Measurements from ENCODE around the gene ZBTB21. TPM values are rescaled to one million over a fixed set of nuclear protein-coding genes. Genes with fewer than 3 reads are reported as not detected.
A peak's percentile ranks its signal among the peaks of the same experiment; 100 is the strongest.

Gene ZBTB21
- total and polyA plus RNA-seq, 2 of the 4 experiments (the other 2 are of a cell fraction), result 6.8 to 12.0 TPM

DNA sequence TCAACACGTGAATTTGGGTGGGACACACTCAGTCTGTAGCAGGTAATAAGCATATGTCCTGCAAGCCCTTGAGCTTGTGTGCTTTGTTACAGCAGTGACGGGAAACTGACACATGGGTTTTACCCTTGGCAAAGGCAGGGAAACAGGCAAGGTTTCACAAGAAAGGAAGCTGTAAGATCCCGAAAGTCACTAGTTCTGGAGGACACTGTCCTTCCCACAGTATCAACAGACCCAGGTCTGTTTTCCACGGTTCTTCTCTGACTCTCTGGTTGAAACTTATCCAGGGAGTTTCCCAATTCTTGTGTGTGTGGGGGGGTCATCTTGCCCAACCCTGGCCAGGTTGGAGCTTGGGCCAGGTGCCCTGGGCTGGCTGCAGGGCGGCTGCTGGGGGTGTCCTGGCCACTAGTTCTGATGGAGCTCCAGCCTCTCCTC, 29.3 kb upstream of the ZBTB21 start:
- Histone ChIP-seq H4K5ac (ENCODE audit: low read depth, low read length) (peak overlapping the region; percentile 96), H3K18ac (ENCODE audit: low read depth, low read length) (peak overlapping the region; percentile 95), H3K4me3 (ENCODE audit: insufficient read depth, low read depth, low read length) (no peak overlapping the region), H3K56ac (ENCODE audit: extremely low read depth, insufficient read depth, low read length) (peak overlapping the region; percentile 99), H3K36me3 (ENCODE audit: control insufficient read depth, insufficient read depth, low read length) (no peaks in the 10 kb centered on the region), H3K4me1 (ENCODE audit: control insufficient read depth, insufficient read depth, low read length) (peaks cover 26% of the 10 kb centered on the region), H2BK120ac (ENCODE audit: low read depth, low read length) (peak overlapping the region; percentile 100), H4K20me1 (ENCODE audit: insufficient read depth, low read length) (no peaks in the 10 kb centered on the region), H3K9me1 (ENCODE audit: insufficient read depth, low read length) (peaks cover 17% of the 10 kb centered on the region), H2BK5ac (ENCODE audit: low read depth, low read length, poor library complexity, severe bottlenecking) (peak overlapping the region; percentile 99), H2AK9ac (replicated peaks; ENCODE audit: low read depth, low read length, poor library complexity) (peak overlapping the region; percentile 97), H2AK5ac (ENCODE audit: low read depth, low read length) (peak overlapping the region; percentile 98), H3K79me1 (ENCODE audit: low read depth in 1 of 2, low read length in 2 of 2) (peaks cover 0 to 3% of the 10 kb centered on the region in 2 experiments; a peak in 1 of 4 replicates), H3K23ac (ENCODE audit: low read depth, low read length) (peak overlapping the region; percentile 100), H3K14ac (replicated peaks; ENCODE audit: low read depth, low read length) (peak overlapping the region; percentile 99), H2BK20ac (ENCODE audit: low read depth, low read length) (peak overlapping the region; percentile 100), H2AFZ (replicated peaks; ENCODE audit: low read length, poor library complexity) (peak overlapping the region; percentile 94), H3K9me3 (ENCODE audit: control insufficient read depth, insufficient read depth, low read length) (no peaks in the 10 kb centered on the region; the same call in 1 of the 2 replicates), H3K4me2 (ENCODE audit: low read depth, low read length) (peak overlapping the region; percentile 9), H2BK15ac (ENCODE audit: low read depth, low read length) (peak overlapping the region; percentile 98), H3K27me3 (ENCODE audit: control insufficient read depth, insufficient read depth, low read length) (no peaks in the 10 kb centered on the region), H4K8ac (ENCODE audit: low read depth in 2 of 2, low read length in 2 of 2) (peak overlapping the region; percentile 97 to 99), H3K27ac (ENCODE audit: insufficient read depth, low read length) (peak overlapping the region; percentile 96), H3K9ac (ENCODE audit: low read depth, low read length) (peak overlapping the region; percentile 62), H4K91ac (ENCODE audit: insufficient read depth, low read depth, low read length) (peak overlapping the region; percentile 100), H3K4ac (ENCODE audit: low read depth, low read length) (peak overlapping the region; percentile 100)
- peak; percentile 80 for TF ChIP-seq CEBPB (IDR thresholded peaks at IDR 0.05; ENCODE audit: low read depth, low read length)
- TF ChIP-seq MAZ (IDR thresholded peaks at IDR 0.05; ENCODE audit: borderline replicate concordance, low read depth, low read length), result 0 out of 2 replicates have a peak, but pooled peaks have one; percentile 9
- no peak for TF ChIP-seq NFE2L2 (IDR thresholded peaks at IDR 0.05; ENCODE audit: low read depth, low read length)
- TF ChIP-seq RFX5 (IDR thresholded peaks at IDR 0.05; ENCODE audit: low read depth, low read length), result no peak
- no peak for TF ChIP-seq SMC3 (IDR thresholded peaks at IDR 0.05; ENCODE audit: low read depth, low read length)
- no peak for TF ChIP-seq MXI1 (IDR thresholded peaks at IDR 0.05; ENCODE audit: borderline replicate concordance, low read depth, low read length)
- no peak for TF ChIP-seq FOS (IDR thresholded peaks at IDR 0.05; ENCODE audit: low read depth, low read length)
- TF ChIP-seq, protein P1, sequence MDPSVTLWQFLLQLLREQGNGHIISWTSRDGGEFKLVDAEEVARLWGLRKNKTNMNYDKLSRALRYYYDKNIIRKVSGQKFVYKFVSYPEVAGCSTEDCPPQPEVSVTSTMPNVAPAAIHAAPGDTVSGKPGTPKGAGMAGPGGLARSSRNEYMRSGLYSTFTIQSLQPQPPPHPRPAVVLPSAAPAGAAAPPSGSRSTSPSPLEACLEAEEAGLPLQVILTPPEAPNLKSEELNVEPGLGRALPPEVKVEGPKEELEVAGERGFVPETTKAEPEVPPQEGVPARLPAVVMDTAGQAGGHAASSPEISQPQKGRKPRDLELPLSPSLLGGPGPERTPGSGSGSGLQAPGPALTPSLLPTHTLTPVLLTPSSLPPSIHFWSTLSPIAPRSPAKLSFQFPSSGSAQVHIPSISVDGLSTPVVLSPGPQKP (IDR thresholded peaks at IDR 0.05; ENCODE audit: borderline replicate concordance, low read depth, low read length), result no peak
- TF ChIP-seq RAD21 (IDR thresholded peaks at IDR 0.05; ENCODE audit: low read length), result no peak
- TF ChIP-seq CHD1 (IDR thresholded peaks at IDR 0.05; ENCODE audit: low read depth, low read length), result peak; percentile 15; the same call in 1 of the 2 replicates
- TF ChIP-seq RCOR1 (IDR thresholded peaks at IDR 0.05; ENCODE audit: insufficient replicate concordance, low read length), result no peak
- TF ChIP-seq MAFK (IDR thresholded peaks at IDR 0.05; ENCODE audit: low read depth, low read length), result no peak
- TF ChIP-seq, protein P2, sequence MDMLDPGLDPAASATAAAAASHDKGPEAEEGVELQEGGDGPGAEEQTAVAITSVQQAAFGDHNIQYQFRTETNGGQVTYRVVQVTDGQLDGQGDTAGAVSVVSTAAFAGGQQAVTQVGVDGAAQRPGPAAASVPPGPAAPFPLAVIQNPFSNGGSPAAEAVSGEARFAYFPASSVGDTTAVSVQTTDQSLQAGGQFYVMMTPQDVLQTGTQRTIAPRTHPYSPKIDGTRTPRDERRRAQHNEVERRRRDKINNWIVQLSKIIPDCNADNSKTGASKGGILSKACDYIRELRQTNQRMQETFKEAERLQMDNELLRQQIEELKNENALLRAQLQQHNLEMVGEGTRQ (IDR thresholded peaks at IDR 0.05; ENCODE audit: low read depth, low read length), result no peak
- TF ChIP-seq POLR2A (IDR thresholded peaks at IDR 0.05; ENCODE audit: low read depth, low read length), result peak; percentile 75; the same call in 1 of the 2 replicates
- TF ChIP-seq BHLHE40 (IDR thresholded peaks at IDR 0.05; ENCODE audit: low read depth, low read length), result peak; percentile 14; the same call in 1 of the 2 replicates
- WGBS, 2 experiments (ENCODE audit: extremely low coverage in 2 of 2, insufficient read length in 1 of 2), result 86% methylated on average over 1 of the region's 5 CpGs; no CpG with 5 or more reads in 1 of the 2 experiments
- BruUV-seq (replicated peaks), result no TSS peak
- in situ Hi-C loops (cut with MboI; ENCODE audit: low sequenced_read_pairs), result no loop called here
- intact Hi-C loops (cut with micrococcal nuclease), result loop anchor here (2.0 kb wide), 1 partner anchor 15 kb away; no protein-coding TSS in a partner anchor
- ChIA-PET POLR2A (ENCODE audit: unreplicated experiment) (interaction anchor here (0.6 kb wide), 1 partner anchor 121 kb away, joined by 3 read pairs; no protein-coding TSS in a partner anchor), CTCF (interaction anchor here (0.6 to 1.5 kb wide), 3 partner anchors 34 to 67 kb away, joined by 3 read pairs; no protein-coding TSS in a partner anchor)
- dilution Hi-C loops (cut with HindIII; ENCODE audit: low sequenced_read_pairs, unreplicated experiment), result no loop called here
- ATAC-seq (ENCODE audit: low read depth) (no peak), DNase-seq (peak; percentile 85)
